ENCODE results near the gene TMEM121.

TMEM121 gene

GRCh38 chr14:105498430-105499255, 27.7 kb upstream of the TMEM121 start:
- no peak for DNase-seq

- no peak for DNase-seq
Measured at GRCh38 chr14:105499256-105500035, 26.9 kb upstream of the TMEM121 start.

GRCh38 chr14:105500036-105500725, 26.2 kb upstream of the TMEM121 start:
- no peak for DNase-seq

- DNase-seq: no peak
Measured at GRCh38 chr14:105500726-105501101, 25.7 kb upstream of the TMEM121 start.

- DNase-seq: no peak
Measured at GRCh38 chr14:105501504-105502291, 24.7 kb upstream of the TMEM121 start.

GRCh38 chr14:105502446-105503295, 23.7 kb upstream of the TMEM121 start:
- DNase-seq: no peak

GRCh38 chr14:105503296-105503640, 23.1 kb upstream of the TMEM121 start:
- no peak for DNase-seq

GRCh38 chr14:105503935-105504692, 22.3 kb upstream of the TMEM121 start:
- DNase-seq: no peak

GRCh38 chr14:105505101-105505500, 21.3 kb upstream of the TMEM121 start:
- no peak for DNase-seq

- DNase-seq: no peak
Measured at GRCh38 chr14:105507247-105507646, 19.1 kb upstream of the TMEM121 start.

GRCh38 chr14:105508069-105508468, 18.3 kb upstream of the TMEM121 start:
- no peak for DNase-seq

GRCh38 chr14:105508601-105509000, 17.8 kb upstream of the TMEM121 start:
- DNase-seq: no peak

GRCh38 chr14:105517096-105517495, 9.3 kb upstream of the TMEM121 start:
- no peak for DNase-seq

- DNase-seq: no peak
Measured at GRCh38 chr14:105519946-105520698, 6.3 kb upstream of the TMEM121 start.

GRCh38 chr14:105525326-105525725, 1.1 kb upstream of the TMEM121 start:
- DNase-seq: no peak

GRCh38 chr14:105526776-105527380, 495 bp downstream of the TMEM121 start:
- no peak for DNase-seq

- DNase-seq: no peak
Measured at GRCh38 chr14:105527381-105527825, 1.0 kb downstream of the TMEM121 start.

GRCh38 chr14:105527826-105528585, 1.6 kb downstream of the TMEM121 start:
- DNase-seq: no peak
